Neural cell (in vitro differentiated cells): Measurements from ENCODE around the gene OR2V1. TPM values are rescaled to one million over a fixed set of nuclear protein-coding genes. Genes with fewer than 3 reads are reported as not detected.
"Not testable (repeated sequence)": the region's sequence is repeated elsewhere in the genome, so short reads cannot be mapped to it uniquely, and the experiment has no call there.

Source experiments
- H2AFZ ChIP-seq: fragments of 200-600, 300-800 bp; sonication (generic), shearing (Covaris generic); 2 replicates; pipeline ENCODE4 v1.6.0; 2014; ENCODE audit warnings: low read depth, mild to moderate bottlenecking, antibody characterized with exemption, low read length, moderate library complexity
- H3F3A ChIP-seq: fragments of 200-600 bp; shearing (Covaris generic); 2 replicates; pipeline ENCODE4 v1.6.1; 2016; ENCODE audit warnings: mild to moderate bottlenecking, moderate library complexity, mixed read lengths, antibody characterized with exemption, low read length; ENCODE audit not compliant: insufficient read depth, poor library complexity, severe bottlenecking
- H3K27ac ChIP-seq: fragments of 200-600, 300-800 bp; sonication (generic), shearing (Covaris generic); 2 replicates; pipeline ENCODE4 v1.5.1; 2014; ENCODE audit warnings: mild to moderate bottlenecking, low read length, moderate library complexity
- H3K27me3 ChIP-seq: fragments of 300-800, 200-600 bp; sonication (generic), shearing (Covaris generic); 2 replicates; pipeline ENCODE4 v1.6.0; 2014; ENCODE audit warnings: mild to moderate bottlenecking, low read depth, low read length, moderate library complexity; ENCODE audit not compliant: insufficient read depth
- H3K36me3 ChIP-seq: fragments of 300-800, 200-600 bp; sonication (generic), shearing (Covaris generic); 2 replicates; pipeline ENCODE4 v1.5.1; 2014; ENCODE audit warnings: mild to moderate bottlenecking, antibody characterized with exemption, low read length, moderate library complexity; ENCODE audit not compliant: insufficient read depth
- H3K4me2 ChIP-seq: fragments of 300-800, 200-600 bp; sonication (generic), shearing (Covaris generic); 2 replicates; pipeline ENCODE4 v1.6.0; 2014; ENCODE audit warnings: mild to moderate bottlenecking, low read length
- H3K4me3 ChIP-seq: fragments of 300-800, 200-600 bp; sonication (generic), shearing (Covaris generic); 2 replicates; pipeline ENCODE4 v1.5.1; 2014; ENCODE audit warnings: mild to moderate bottlenecking, low read length, moderate library complexity
- H3K79me2 ChIP-seq: fragments of 200-600 bp; shearing (Covaris generic); replicated peaks from 2 replicates; pipeline ENCODE4 v1.6.0; 2014; ENCODE audit warnings: mild to moderate bottlenecking, low read length, moderate library complexity; ENCODE audit not compliant: insufficient read depth
- H3K9ac ChIP-seq: fragments of 300-800, 200-600 bp; sonication (generic), shearing (Covaris generic); 2 replicates; pipeline ENCODE4 v1.6.1; 2016; ENCODE audit warnings: mild to moderate bottlenecking, low read length, mixed read lengths
- H3K9me2 ChIP-seq: fragments of 200-600 bp; shearing (Covaris generic); 2 replicates; pipeline ENCODE4 v1.6.1; 2016; ENCODE audit warnings: mild to moderate bottlenecking, low read length, mixed read lengths; ENCODE audit not compliant: insufficient read depth
- H3K9me3 ChIP-seq: fragments of 200-600, 300-800 bp; sonication (generic), shearing (Covaris generic); 2 replicates; pipeline ENCODE4 v1.6.1; 2016; ENCODE audit warnings: mild to moderate bottlenecking, mixed run types, low read length, moderate library complexity, mixed read lengths
- H4K20me1 ChIP-seq: fragments of 200-600 bp; shearing (Covaris generic); 2 replicates; pipeline ENCODE4 v1.6.1; 2016; ENCODE audit warnings: mild to moderate bottlenecking, mixed run types; ENCODE audit not compliant: insufficient read depth
- EP300 ChIP-seq: fragments of 450-650 bp; conservative IDR thresholded peaks from 2 replicates; pipeline ENCODE4 v1.6.1; 2014; ENCODE audit warnings: antibody characterized with exemption, mild to moderate bottlenecking, moderate library complexity; ENCODE audit not compliant: poor library complexity, severe bottlenecking
- EZH2 ChIP-seq: fragments of 200-600, 300-800 bp; shearing (Covaris generic), sonication (generic); IDR thresholded peaks from 2 replicates; pipeline ENCODE4 v1.6.1; 2014; ENCODE audit warnings: antibody characterized with exemption, low read length, borderline replicate concordance, mild to moderate bottlenecking; ENCODE audit not compliant: insufficient read depth, poor library complexity, severe bottlenecking
- MXI1 ChIP-seq: fragments of 450-650 bp; conservative IDR thresholded peaks from 2 replicates; pipeline ENCODE4 v1.6.1; 2014; ENCODE audit warnings: antibody characterized with exemption, mild to moderate bottlenecking; ENCODE audit not compliant: poor library complexity, severe bottlenecking
- POLR2AphosphoS5 ChIP-seq: IDR thresholded peaks from 2 replicates; pipeline ENCODE4 v1.6.1; 2012
- RAD21 ChIP-seq: fragments of 450-650 bp; conservative IDR thresholded peaks from 2 replicates; pipeline ENCODE4 v1.6.1; 2014; ENCODE audit warnings: antibody characterized with exemption, mild to moderate bottlenecking, moderate library complexity
- SMC3 ChIP-seq: fragments of 450-650 bp; conservative IDR thresholded peaks from 2 replicates; pipeline ENCODE4 v1.6.1; 2014; ENCODE audit warnings: antibody characterized with exemption, mild to moderate bottlenecking, moderate library complexity; ENCODE audit not compliant: poor library complexity
- TAF1 ChIP-seq: IDR thresholded peaks from 2 replicates; pipeline ENCODE4 v1.6.1; 2012; ENCODE audit warnings: low read depth
- polyA plus RNA-seq: library from polyadenylated mRNA; depleted of rRNA; stranded (reverse); fragments of >200 nt; gene quantifications from 2 replicates; pipeline ENCODE4 v1.2.3, GENCODE V29; 2014
- TF ChIP-seq, protein P1 (sequence below): fragments of 450-650 bp; IDR thresholded peaks from 2 replicates; pipeline ENCODE4 v1.5.1; 2014; ENCODE audit warnings: antibody characterized with exemption, mild to moderate bottlenecking, moderate library complexity; ENCODE audit not compliant: poor library complexity, severe bottlenecking
- TF ChIP-seq, protein P2 (sequence below): IDR thresholded peaks from 2 replicates; pipeline ENCODE4 v1.6.1; 2012; ENCODE audit warnings: borderline replicate concordance

Gene OR2V1
- polyA plus RNA-seq, 1 donor from 2014 or later, result not detected

- no peaks in the 10 kb centered on the region for H3K79me2 ChIP-seq
- no peaks in the 10 kb centered on the region for H4K20me1 ChIP-seq
- H3K27ac ChIP-seq, result no peak overlapping the region
- H3K27me3 ChIP-seq, result peaks cover 49% of the 10 kb centered on the region
- no peaks in the 10 kb centered on the region for H3K36me3 ChIP-seq
- no peak overlapping the region for H3K9ac ChIP-seq
- no peak for TF ChIP-seq EP300
- no peak for TF ChIP-seq EZH2
- TF ChIP-seq, protein P1, sequence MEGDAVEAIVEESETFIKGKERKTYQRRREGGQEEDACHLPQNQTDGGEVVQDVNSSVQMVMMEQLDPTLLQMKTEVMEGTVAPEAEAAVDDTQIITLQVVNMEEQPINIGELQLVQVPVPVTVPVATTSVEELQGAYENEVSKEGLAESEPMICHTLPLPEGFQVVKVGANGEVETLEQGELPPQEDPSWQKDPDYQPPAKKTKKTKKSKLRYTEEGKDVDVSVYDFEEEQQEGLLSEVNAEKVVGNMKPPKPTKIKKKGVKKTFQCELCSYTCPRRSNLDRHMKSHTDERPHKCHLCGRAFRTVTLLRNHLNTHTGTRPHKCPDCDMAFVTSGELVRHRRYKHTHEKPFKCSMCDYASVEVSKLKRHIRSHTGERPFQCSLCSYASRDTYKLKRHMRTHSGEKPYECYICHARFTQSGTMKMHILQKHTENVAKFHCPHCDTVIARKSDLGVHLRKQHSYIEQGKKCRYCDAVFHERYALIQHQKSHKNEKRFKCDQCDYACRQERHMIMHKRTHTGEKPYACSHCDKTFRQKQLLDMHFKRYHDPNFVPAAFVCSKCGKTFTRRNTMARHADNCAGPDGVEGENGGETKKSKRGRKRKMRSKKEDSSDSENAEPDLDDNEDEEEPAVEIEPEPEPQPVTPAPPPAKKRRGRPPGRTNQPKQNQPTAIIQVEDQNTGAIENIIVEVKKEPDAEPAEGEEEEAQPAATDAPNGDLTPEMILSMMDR, result no peak
- TF ChIP-seq, protein P2, sequence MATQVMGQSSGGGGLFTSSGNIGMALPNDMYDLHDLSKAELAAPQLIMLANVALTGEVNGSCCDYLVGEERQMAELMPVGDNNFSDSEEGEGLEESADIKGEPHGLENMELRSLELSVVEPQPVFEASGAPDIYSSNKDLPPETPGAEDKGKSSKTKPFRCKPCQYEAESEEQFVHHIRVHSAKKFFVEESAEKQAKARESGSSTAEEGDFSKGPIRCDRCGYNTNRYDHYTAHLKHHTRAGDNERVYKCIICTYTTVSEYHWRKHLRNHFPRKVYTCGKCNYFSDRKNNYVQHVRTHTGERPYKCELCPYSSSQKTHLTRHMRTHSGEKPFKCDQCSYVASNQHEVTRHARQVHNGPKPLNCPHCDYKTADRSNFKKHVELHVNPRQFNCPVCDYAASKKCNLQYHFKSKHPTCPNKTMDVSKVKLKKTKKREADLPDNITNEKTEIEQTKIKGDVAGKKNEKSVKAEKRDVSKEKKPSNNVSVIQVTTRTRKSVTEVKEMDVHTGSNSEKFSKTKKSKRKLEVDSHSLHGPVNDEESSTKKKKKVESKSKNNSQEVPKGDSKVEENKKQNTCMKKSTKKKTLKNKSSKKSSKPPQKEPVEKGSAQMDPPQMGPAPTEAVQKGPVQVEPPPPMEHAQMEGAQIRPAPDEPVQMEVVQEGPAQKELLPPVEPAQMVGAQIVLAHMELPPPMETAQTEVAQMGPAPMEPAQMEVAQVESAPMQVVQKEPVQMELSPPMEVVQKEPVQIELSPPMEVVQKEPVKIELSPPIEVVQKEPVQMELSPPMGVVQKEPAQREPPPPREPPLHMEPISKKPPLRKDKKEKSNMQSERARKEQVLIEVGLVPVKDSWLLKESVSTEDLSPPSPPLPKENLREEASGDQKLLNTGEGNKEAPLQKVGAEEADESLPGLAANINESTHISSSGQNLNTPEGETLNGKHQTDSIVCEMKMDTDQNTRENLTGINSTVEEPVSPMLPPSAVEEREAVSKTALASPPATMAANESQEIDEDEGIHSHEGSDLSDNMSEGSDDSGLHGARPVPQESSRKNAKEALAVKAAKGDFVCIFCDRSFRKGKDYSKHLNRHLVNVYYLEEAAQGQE, result no peak
- TF ChIP-seq TAF1, result no peak
- TF ChIP-seq POLR2AphosphoS5, result no peak
- no peak for TF ChIP-seq MXI1
- no peak for TF ChIP-seq SMC3
- no peak for TF ChIP-seq RAD21
- no peak overlapping the region for H3K4me2 ChIP-seq
- H3F3A ChIP-seq, result no peaks in the 10 kb centered on the region
- H3K4me3 ChIP-seq, result peak overlapping the region; percentile 33
- H3K9me2 ChIP-seq, result no peaks in the 10 kb centered on the region
- no peaks in the 10 kb centered on the region for H3K9me3 ChIP-seq
- no peak overlapping the region for H2AFZ ChIP-seq
Observed at GRCh38 chr5:181163487-181164075, 32.6 kb upstream of the OR2V1 start.

DNA sequence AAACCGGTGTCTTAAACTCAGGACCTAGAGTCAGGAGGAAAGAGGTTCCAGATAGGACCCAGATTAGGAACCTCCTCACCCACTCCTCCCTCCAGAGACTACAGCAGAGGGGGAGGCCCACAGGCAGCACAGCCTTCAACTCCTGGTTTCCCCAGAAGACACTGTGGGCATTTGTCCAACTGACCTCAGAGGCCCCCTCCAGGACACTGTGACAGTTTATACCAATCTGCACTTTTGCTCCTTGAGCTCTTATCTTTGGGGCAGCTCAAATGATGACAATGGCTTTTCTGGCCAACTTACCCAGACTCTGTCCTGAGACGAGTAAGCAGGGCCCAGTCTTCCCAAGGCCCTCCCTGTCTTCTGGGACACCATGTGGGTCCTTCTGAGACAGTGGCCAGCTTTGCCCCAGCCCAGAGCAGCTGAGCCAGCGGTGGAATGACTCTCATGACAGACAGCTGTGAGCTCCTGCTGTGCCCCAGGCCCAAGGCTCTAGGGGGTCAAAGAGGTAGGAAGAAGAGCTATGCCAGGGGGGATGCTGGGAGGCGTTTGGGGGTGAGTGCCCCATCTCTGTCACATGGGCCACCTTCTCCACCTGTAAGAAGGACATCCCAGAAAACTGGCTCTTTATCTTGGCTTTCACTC, 30.7 kb upstream of the OR2V1 start:
- H3F3A ChIP-seq, result no peaks in the 10 kb centered on the region
- peaks cover 30% of the 10 kb centered on the region for H3K27me3 ChIP-seq
- H3K79me2 ChIP-seq, result no peaks in the 10 kb centered on the region
- peak overlapping the region; percentile 55 for H3K27ac ChIP-seq
- no peak for TF ChIP-seq POLR2AphosphoS5
- peak overlapping the region; percentile 45 for H3K9ac ChIP-seq
- no peak overlapping the region for H3K4me2 ChIP-seq
- peak overlapping the region; percentile 57 for H3K4me3 ChIP-seq
- no peak overlapping the region for H2AFZ ChIP-seq
- H3K9me2 ChIP-seq, result no peaks in the 10 kb centered on the region
- H3K9me3 ChIP-seq, result no peaks in the 10 kb centered on the region
- no peaks in the 10 kb centered on the region for H3K36me3 ChIP-seq
- no peaks in the 10 kb centered on the region for H4K20me1 ChIP-seq

GRCh38 chr5:181160755-181161533, 30.0 kb upstream of the OR2V1 start:
- not testable (repeated sequence) for H3K9me2 ChIP-seq, H2AFZ ChIP-seq, H3K4me2 ChIP-seq, H3K9me3 ChIP-seq, H3F3A ChIP-seq, H3K79me2 ChIP-seq, H3K36me3 ChIP-seq, H4K20me1 ChIP-seq
- H3K27me3 ChIP-seq, result peaks cover 23% of the 10 kb centered on the region
- peak overlapping the region; percentile 45 for H3K9ac ChIP-seq
- H3K27ac ChIP-seq, result peak overlapping the region; percentile 55
- H3K4me3 ChIP-seq, result peak overlapping the region; percentile 57
